SH-SY5Y (cell line): ENCODE data around the gene ACOT11.

Experiments used
- GATA2 ChIP-seq: IDR thresholded peaks from 2 replicates; pipeline ENCODE4 v1.6.1; 2011; ENCODE audit warnings: mild to moderate bottlenecking, low read depth, low read length
- GATA3 ChIP-seq: IDR thresholded peaks from 2 replicates; pipeline ENCODE4 v1.6.1; 2011; ENCODE audit warnings: low read depth, mild to moderate bottlenecking, low read length, moderate library complexity

DNA sequence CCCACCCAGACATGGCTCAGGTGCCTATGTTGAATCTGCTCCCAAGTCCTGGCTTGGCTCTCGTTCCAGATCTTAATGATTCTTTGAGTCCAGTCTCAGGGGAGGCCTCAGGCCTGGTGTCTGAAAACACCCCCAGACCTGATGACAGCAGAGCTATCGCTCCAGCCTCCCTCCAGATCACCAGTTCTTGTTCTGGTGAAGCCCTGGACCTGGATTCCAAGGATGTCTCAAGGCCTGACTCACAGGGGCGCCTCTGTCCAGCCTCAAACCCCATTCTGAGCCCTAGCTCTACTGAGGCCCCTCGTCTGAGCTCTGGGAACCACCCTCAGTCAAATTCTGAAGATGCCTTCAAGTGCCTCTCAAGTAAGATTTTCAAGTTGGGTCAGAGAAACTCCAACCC, 105.0 kb downstream of the ACOT11 start:
- TF ChIP-seq GATA2 (no peak), GATA3 (no peak)
